ENCODE measurements around the gene SLC25A23. TPM values are rescaled to one million over a fixed set of nuclear protein-coding genes. Genes with fewer than 3 reads are reported as not detected.
A peak's percentile ranks its signal among the peaks of the same experiment; 100 is the strongest.
"Not testable (repeated sequence)": the region's sequence is repeated elsewhere in the genome, so short reads cannot be mapped to it uniquely, and the experiment has no call there.

The SLC25A23 gene
- 40.3 TPM for total RNA-seq

- peak; percentile 80 for DNase-seq (ENCODE audit: low spot score)
Measured at GRCh38 chr19:6459262-6460098, at the start of gene SLC25A23. Gene SLC25A23, minus strand, starts transcription at chr19:6459792. Its CDS starts 164 bp downstream, at chr19:6459628.

GRCh38 chr19:6508028-6508771 lies 48.6 kb upstream of the SLC25A23 start:
- ATAC-seq: not testable (repeated sequence)

More at GRCh38 chr19:6459262-6460098, at the start of gene SLC25A23:
- ATAC-seq: peak; percentile 70

GRCh38 chr19:6503407-6504201 lies 44.0 kb upstream of the SLC25A23 start:
- DNase-seq (ENCODE audit: low spot score): no peak
- ATAC-seq: peak; percentile 19

More at GRCh38 chr19:6508028-6508771, 48.6 kb upstream of the SLC25A23 start:
- DNase-seq (ENCODE audit: low spot score): not testable (repeated sequence)

- DNase-seq (ENCODE audit: low spot score) (no peak), ATAC-seq (peak; percentile 55)
Measured at GRCh38 chr19:6501740-6502648, 42.4 kb upstream of the SLC25A23 start, which contains the start of gene TUBB4A. Gene TUBB4A, minus strand, starts transcription at chr19:6502309. Its CDS starts 97 bp downstream, at chr19:6502212.

GRCh38 chr19:6500837-6501739 lies 41.5 kb upstream of the SLC25A23 start:
- DNase-seq (ENCODE audit: low spot score): no peak
- no peak for ATAC-seq

GRCh38 chr19:6499052-6499790 lies 39.6 kb upstream of the SLC25A23 start:
- no peak for ATAC-seq
- no peak for DNase-seq (ENCODE audit: low spot score)

- DNase-seq (ENCODE audit: low spot score) (no peak), ATAC-seq (no peak)
Measured at GRCh38 chr19:6498294-6499036, 38.9 kb upstream of the SLC25A23 start.

GRCh38 chr19:6495947-6496346 lies 36.4 kb upstream of the SLC25A23 start:
- DNase-seq (ENCODE audit: low spot score) (no peak), ATAC-seq (no peak)

GRCh38 chr19:6494438-6495036 lies 34.9 kb upstream of the SLC25A23 start:
- no peak for DNase-seq (ENCODE audit: low spot score)

GRCh38 chr19:6491802-6492592 lies 32.4 kb upstream of the SLC25A23 start:
- ATAC-seq (no peak), DNase-seq (ENCODE audit: low spot score) (no peak)

More at GRCh38 chr19:6494438-6495036, 34.9 kb upstream of the SLC25A23 start:
- ATAC-seq: no peak

GRCh38 chr19:6490134-6490533 lies 30.5 kb upstream of the SLC25A23 start:
- DNase-seq (ENCODE audit: low spot score) (no peak), ATAC-seq (no peak)

GRCh38 chr19:6489278-6490061 lies 29.9 kb upstream of the SLC25A23 start:
- ATAC-seq (no peak), DNase-seq (ENCODE audit: low spot score) (no peak)

- DNase-seq (ENCODE audit: low spot score) (no peak), ATAC-seq (no peak)
Measured at GRCh38 chr19:6484831-6485230, 25.2 kb upstream of the SLC25A23 start.

GRCh38 chr19:6484230-6484629 lies 24.6 kb upstream of the SLC25A23 start:
- ATAC-seq (no peak), DNase-seq (ENCODE audit: low spot score) (no peak)

GRCh38 chr19:6483235-6483634 lies 23.6 kb upstream of the SLC25A23 start:
- ATAC-seq (no peak), DNase-seq (ENCODE audit: low spot score) (no peak)

All from left lobe of liver (tissue), 2 donors.